ENCODE measurements around the gene GALNT3. TPM values are rescaled to one million over a fixed set of nuclear protein-coding genes. Genes with fewer than 3 reads are reported as not detected.

The GALNT3 gene
- total RNA-seq, 4 donors from 2014 or later: 22.2 to 51.3 (median 37.9) TPM

GRCh38 chr2:165743442-165743841 lies 50.6 kb downstream of the GALNT3 start:
- H3K4me1 ChIP-seq: no peaks in the 10 kb centered on the region
- TF ChIP-seq POLR2A (IDR thresholded peaks at IDR 0.05): no peak
- TF ChIP-seq CTCF (IDR thresholded peaks at IDR 0.05): no peak
- no peak overlapping the region for H3K27ac ChIP-seq
- no peaks in the 10 kb centered on the region for H3K27me3 ChIP-seq
- H3K9me3 ChIP-seq: no peaks in the 10 kb centered on the region
- no peak overlapping the region for H3K4me3 ChIP-seq
- DNase-seq: no peak
- no peaks in the 10 kb centered on the region for H3K36me3 ChIP-seq

GRCh38 chr2:165725421-165725820 lies 68.6 kb downstream of the GALNT3 start:
- no peak overlapping the region for H3K27ac ChIP-seq
- H3K9me3 ChIP-seq: no peaks in the 10 kb centered on the region
- no peak overlapping the region for H3K4me3 ChIP-seq
- no peaks in the 10 kb centered on the region for H3K36me3 ChIP-seq
- TF ChIP-seq POLR2A (IDR thresholded peaks at IDR 0.05) (no peak), CTCF (IDR thresholded peaks at IDR 0.05) (no peak)
- H3K4me1 ChIP-seq: no peaks in the 10 kb centered on the region
- DNase-seq: no peak
- no peaks in the 10 kb centered on the region for H3K27me3 ChIP-seq

- TF ChIP-seq CTCF (IDR thresholded peaks at IDR 0.05) (no peak), POLR2A (IDR thresholded peaks at IDR 0.05) (no peak)
- H3K4me3 ChIP-seq: no peak overlapping the region
- DNase-seq: no peak
- no peaks in the 10 kb centered on the region for H3K27me3 ChIP-seq
- H3K4me1 ChIP-seq: no peaks in the 10 kb centered on the region
- no peaks in the 10 kb centered on the region for H3K36me3 ChIP-seq
- no peaks in the 10 kb centered on the region for H3K9me3 ChIP-seq
- H3K27ac ChIP-seq: no peak overlapping the region
These were observed 73.5 kb downstream of the GALNT3 start for GRCh38 chr2:165720511-165720910.

DNA sequence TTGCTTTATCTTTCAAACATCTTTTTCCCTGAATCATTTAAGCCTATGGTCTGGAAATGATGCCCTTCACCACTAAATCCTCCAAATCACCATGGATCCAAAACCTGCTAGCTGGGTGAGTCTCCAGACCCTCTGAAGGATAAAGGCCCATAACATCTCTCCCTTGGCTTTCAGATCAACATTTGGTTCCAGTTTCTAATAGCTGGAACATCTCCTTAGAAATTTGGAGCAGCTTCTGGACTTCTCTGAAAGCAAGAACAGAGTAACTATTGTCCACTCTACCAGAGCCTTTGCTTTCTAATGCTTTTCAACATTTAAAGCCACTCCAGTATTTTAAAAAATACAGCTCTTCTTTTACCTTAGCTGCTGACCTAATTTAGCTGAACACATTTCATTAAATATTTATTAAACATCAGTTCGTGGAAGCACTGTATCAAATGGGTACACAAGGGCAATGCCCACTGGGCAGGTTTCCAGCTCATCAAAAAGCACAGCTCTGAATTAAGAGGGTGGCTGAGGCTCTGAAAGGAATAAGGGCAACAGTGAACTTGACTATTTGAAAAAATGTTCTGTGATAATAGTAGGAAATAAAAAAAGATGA lies 75.3 kb downstream of the GALNT3 start:
- no peak for DNase-seq
- H3K9me3 ChIP-seq: no peaks in the 10 kb centered on the region
- H3K4me1 ChIP-seq: no peaks in the 10 kb centered on the region
- no peak for TF ChIP-seq POLR2A (IDR thresholded peaks at IDR 0.05)
- TF ChIP-seq CTCF (IDR thresholded peaks at IDR 0.05): no peak
- no peaks in the 10 kb centered on the region for H3K36me3 ChIP-seq
- no peak overlapping the region for H3K4me3 ChIP-seq
- no peak overlapping the region for H3K27ac ChIP-seq
- no peaks in the 10 kb centered on the region for H3K27me3 ChIP-seq

DNA sequence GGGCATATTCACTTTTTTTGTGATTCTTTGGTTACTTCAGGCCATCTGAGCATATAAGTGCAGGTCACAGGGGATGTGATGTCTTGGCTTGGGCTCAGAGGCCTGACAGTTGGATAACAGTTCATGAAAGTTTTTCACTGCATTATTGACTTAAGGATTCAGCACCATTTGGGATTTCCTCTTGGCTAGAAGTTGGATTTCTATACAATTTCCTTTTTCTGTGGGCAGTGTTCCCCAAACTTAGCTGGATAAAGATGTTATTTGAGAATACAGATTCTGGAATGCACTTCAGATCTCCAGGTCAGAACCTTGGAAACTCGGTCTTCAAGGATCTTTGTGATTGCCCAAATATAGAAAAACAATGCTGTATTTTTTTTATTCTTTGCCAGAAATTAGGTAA lies 78.0 kb downstream of the GALNT3 start:
- Histone ChIP-seq H3K36me3 (no peaks in the 10 kb centered on the region), H3K27me3 (no peaks in the 10 kb centered on the region), H3K4me1 (no peaks in the 10 kb centered on the region), H3K27ac (no peak overlapping the region), H3K9me3 (no peaks in the 10 kb centered on the region), H3K4me3 (no peak overlapping the region)
- DNase-seq: no peak
- no peak for TF ChIP-seq POLR2A (IDR thresholded peaks at IDR 0.05)
- TF ChIP-seq CTCF (IDR thresholded peaks at IDR 0.05): no peak

All from Peyer's patch (tissue), 4 donors.